HG02763 (cell line): ENCODE measurements around the gene LMO7.
A peak's percentile ranks its signal among the peaks of the same experiment; 100 is the strongest.
"Not testable (repeated sequence)": the region's sequence is repeated elsewhere in the genome, so short reads cannot be mapped to it uniquely, and the experiment has no call there.

Source experiments
- ATAC-seq: cut with Tn5 transposase; IDR thresholded peaks from one replicate; pipeline ENCODE4 v1.9.1; 2021; ENCODE audit warnings: mild to moderate bottlenecking, moderate library complexity; ENCODE audit not compliant: unreplicated experiment

Gene LMO7

DNA sequence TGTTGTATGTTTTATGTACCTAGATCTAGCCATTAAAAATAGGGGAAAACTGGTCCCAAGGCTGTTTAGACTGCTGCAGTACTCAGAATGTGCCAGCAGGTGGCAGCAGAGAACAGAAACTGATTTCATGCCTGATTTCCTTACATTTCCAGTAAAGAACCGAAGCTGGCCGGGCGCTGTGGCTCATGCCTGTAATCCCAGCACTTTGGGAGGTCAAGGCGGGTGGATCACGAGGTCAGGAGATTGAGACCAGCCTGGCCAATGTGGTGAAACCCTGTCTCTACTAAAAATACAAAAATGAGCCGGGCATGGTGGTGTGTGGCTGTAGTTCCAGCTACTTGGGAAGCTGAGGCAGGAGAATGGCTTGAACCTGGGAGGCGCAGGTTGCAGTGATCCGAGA is 59.8 kb downstream of the LMO7 start:
- ATAC-seq = peak; percentile 75

DNA sequence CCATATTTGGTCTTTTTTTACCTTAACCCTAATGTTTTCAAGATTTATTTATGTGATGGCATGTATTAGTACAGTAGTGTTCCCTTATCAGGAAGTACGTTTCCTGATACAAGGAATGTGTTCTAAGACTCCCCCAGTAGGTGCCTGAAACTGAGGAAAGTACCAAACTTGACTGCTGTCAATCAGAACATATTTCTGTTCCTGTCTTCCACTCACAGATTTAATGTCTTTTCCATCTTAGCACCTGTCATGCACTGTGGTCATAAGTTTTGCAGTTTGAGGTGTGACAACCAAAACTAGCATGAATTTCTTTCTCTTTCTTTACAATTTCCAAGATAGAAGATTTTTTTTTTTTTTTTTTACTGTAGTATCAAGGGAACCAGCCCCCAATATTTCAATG is 62.9 kb downstream of the LMO7 start:
- no peak for ATAC-seq

DNA sequence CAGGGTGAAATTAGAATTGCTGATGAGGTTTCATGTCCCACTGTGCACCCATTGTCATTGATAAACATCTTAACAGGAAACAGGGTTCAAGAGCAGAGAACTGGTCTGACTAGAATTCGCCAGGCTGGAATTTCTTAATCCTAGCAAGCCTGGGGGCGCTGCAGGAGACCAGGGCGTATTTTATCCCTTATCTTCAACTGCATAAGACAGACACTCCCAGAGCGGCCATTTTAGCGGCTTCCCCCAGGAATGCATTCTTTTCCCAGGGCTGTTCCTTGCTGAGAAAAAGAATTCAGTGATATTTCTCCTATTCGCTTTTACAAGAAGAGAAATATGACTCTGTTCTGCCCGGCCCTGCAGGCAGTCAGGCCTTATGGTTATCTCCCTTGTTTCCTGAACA is 63.6 kb downstream of the LMO7 start:
- not testable (repeated sequence) for ATAC-seq

DNA sequence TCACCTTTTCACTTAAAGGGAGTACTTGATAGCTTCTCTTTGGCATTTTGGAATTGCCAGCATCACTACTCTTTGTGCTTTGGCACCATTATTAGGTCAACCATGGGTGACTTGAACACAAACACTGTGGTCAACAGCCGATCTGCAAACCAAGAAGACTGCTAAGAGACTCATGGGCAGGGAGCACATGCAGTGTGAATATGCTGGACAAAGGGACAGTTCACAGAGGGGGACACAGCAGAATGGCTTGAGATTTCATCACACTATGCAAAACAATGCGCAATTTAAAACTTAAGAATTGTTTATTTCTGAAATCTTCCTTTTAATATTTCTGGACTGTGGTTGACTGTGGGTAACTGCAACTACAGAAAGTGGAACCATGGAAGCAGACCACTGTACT is 64.4 kb downstream of the LMO7 start:
- ATAC-seq = no peak

DNA sequence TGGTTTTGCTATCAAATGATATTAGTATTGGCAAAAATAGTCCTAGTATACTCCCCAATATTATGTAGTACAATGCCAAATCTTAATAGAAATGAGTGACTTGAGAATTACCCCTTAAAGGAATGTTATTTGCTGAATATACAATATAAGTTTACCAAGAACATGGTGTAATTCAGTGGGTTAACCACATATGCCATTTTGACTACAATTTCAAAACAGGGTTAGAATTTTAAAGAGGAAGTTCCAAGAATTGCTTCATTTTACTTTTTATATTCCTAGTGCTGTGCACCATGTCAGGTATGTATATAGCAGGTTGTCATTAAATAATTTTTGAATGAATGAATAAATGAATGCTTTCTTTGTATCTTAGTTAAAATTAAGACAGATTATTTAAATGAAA is 66.3 kb downstream of the LMO7 start:
- ATAC-seq = no peak

DNA sequence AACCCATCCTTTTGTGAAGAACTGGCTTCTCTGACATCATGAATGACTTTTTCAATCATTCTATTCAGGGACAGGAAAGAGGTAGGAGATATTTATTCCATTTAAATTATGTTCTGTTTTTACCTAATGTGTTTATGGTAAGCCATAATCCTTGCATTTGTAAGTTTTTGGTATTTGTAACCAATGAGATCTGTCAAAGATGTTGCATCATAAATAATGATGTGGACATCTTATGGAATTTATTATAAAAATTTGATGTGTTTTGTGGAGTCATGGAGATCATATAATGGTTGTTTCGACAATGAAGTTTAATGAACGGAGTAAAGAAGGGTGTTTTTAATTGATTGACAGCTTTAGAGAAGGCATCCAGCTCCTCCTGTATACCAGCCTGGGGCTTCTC is 67.6 kb downstream of the LMO7 start:
- ATAC-seq = no peak

DNA sequence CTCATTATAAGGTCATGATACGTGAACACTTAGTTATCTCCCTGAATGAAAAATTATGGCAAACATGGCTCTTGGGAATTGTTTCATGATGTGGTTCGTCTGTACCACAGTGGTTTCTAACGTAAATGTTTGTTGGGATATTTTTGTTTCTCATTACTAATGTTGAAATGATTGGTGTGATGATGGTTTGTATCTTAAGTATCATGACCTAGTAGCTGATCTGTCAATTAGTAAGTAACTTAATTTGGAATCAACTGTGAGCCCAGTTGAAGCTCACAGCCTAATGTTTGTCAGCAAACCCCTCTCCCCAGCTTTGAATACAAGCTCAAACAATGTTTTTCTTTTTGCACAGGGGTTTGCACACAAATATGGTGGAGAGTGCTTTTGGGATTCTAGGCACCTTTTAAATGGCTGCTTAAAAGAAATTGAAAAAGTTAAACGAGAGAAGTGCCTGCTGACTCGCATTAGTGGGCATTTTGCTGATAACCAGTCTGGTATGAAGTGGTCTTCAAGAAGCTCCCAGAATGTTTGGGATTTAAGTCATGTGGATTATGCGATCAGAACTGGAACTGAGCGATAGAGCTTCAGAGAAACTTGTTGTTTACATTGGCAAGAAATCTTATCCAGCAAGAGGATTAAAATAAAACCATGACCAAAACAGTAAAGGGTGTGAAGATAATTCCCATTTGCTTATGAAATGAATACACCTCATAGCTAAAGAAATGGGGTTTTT is 68.2 kb downstream of the LMO7 start:
- ATAC-seq = no peak

DNA sequence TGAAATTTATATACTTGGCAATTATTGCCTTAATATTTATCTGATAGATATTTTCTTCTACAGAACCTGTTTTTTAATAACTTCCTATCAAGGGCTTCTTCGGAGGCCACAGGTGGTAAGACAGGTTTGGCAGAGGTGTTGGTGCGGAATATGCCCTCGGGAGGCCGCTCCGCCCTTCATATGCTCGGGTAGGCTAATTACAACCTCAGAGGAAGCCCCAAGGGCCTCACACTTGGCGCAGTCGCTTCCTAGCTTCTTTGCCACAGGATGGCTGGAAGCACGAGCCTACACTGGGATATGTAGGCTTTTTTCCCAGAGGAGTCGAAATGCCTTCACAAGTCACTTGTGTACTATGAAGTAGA is 68.8 kb downstream of the LMO7 start:
- no peak for ATAC-seq

DNA sequence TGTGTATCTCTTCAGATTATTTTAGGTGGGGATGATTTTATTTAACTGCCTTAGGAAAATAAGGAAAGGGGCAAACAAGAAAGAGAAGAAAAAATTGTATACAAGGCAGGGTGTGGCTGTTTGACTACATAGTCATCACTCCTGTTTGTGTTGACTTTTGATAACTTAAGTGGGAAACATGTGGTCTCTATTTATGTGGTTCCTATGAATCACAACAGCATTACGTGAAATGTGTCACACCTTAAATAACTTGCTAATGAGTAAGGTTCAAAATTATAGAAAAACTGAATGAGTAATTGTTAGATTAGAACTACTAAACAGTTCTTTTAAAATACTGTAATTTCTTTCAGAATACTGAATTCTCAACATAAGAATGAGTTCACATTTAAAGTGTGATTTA is 69.3 kb downstream of the LMO7 start:
- ATAC-seq = no peak

DNA sequence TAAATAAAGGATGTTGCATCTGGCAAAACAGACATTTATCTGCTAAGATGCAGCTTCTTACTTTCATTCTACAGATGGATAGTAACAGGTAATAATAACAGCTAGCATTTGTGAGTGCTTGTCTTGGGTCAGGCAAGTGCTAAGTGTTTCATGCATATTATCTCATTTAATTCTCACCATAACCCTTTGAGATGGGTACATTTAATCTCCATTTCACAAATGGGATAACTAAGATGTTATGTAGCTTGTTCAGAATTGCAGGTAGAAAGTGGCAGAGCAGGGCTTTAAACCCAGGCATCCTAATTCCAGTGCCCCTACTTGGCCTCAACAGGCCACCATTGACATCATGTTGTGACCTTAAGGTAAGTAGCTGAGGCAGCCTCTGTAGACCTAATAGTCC is 69.8 kb downstream of the LMO7 start:
- ATAC-seq = no peak

DNA sequence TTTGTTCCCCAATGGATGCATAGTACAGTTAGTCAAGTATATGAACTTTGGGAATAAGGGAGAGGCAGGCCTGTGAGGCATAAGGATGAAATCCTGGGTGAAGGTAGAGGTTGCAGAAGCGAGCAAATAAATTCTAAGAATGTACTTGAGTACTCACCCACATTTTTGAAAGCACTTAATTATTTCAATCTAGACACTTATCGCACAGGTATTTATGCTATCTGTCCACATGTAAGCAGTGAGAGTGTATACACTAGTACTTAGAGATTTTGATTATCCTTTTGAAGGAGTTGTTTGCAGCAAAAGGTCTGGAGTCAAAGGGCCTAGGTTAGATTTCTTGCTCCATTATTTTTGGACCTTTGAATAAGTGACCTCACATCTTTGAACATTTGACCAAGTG is 77.7 kb downstream of the LMO7 start:
- ATAC-seq = no peak

DNA sequence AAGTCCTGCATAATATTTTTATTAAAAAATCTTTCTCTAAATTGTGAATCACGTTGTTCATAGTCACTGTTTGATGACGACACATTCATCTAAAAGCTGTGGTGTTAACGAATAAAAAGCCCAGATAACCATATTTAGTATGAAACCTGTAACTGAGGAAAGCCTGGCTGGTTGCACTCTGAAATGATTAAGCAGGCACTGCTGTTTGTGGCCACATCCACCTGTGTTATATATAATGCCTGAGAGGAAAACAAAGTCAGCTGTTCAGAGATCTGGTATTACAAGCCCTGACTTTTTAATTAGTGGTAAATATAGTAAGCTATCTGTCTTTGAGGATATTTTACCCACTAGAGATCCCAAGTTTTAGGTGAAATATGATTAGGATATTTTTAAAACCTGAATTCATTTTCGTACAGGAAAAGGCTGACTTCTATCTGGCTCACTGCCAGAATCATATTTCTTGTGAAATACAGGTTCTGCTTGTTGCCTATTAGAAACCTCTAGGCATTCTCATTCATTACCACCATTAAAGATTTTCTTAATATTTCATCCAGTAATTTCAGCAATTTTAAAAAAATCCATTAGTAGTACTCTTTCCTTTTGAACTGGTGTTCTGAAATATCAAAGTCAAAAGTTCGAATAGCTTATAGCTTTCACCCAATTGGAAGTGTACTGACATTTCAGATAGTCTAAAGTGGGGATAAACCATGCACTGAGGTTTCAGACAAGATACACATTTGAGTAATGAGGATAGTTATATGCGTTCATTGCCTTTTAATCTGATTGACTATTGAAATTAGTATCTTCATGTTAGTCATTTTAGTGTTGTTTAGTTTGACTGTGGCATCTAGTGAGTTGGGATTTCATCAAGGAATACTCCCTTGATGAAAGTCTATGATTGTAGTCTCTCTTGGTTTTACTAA is 79.7 kb downstream of the LMO7 start:
- peak; percentile 91 for ATAC-seq

DNA sequence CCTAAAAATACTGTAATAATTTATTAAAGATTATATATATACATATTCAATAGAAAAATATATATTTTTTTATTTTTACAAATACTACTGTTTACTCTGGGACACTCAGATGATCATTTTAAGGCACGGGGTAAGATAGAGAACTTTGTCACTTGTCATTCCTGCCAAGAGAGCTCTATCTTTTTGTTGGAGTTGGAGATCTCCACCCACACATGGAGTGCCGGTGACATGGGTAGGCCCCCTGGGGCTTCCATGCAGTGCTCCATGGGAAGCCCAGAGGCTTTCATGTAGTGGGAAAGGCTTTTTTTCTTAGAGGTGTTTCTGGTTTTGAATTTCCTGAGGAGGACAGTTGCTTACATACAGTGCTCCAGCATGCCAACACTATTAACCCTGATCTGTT is 81.4 kb downstream of the LMO7 start:
- ATAC-seq = no peak

DNA sequence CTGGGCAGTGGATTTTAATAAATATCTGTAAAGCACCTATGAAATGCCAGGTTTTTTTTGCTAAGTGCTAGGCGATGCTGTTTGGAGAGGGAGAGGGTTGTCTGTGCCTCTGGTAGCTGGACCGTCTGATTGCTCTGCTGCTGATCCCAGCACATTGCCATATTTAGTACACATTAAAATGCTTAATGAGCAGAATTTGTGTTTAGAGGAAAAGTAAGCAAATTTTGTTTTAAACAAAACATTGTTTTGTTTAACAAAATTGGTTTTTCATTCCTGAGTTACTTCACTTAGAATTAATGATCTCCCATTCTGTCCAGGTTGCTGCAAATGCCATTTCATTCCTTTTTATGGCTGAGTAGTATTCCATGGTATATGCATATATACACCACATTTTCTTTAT is 85.2 kb downstream of the LMO7 start:
- ATAC-seq = no peak

DNA sequence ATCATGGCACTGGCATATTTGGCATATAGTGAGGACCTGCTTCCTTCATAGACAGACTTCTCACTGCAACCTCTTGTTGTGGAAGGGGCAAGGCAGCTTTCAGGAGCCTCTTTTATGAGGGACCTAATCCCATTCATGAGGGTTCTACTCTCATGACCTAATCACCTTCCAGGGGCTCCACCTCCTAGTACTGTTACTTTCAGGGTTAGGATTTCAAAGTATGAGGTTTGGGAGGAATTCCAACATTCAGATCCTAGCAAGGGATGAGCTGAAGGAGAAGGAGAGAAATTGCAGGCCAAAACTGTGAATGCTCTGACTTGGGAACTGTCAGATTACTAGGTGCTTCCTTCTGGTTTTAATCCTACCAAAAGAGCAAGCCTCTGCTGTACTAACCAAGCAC is 87.8 kb downstream of the LMO7 start:
- ATAC-seq = no peak

DNA sequence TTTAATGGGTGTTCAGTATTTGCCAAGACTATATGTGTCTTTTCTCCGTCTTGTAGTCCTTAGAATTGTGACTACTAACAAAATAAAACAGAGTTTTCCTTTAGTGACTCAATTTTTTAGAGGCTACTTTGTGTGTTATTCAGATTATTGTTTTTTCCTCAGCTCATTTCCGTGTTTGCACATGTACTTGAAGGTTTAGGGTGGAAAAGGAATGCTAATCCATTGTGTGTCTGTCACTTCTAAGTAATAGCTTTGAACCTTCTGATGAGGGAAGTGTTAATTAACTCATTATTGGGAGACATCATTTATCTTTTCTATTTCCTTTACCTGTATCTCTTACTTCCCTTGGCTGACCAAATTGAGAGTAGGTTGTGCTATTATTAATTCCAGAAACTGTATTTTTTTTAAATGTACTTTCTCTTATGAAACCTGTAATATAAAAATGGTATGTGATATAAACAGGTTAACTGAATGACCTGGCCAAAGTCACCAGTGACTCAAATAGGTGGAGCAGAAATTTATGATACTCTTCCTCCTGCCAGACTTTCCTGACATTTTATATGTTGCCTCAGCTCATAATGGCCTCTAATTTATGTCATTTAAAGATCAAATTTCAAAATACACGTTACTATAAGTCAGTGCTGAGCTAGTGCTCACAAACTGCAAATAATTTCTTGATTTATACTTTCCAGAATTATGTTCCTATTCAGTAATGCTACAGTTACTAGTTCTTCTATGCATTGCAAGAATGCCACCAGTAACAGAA is 88.8 kb downstream of the LMO7 start:
- ATAC-seq = no peak

DNA sequence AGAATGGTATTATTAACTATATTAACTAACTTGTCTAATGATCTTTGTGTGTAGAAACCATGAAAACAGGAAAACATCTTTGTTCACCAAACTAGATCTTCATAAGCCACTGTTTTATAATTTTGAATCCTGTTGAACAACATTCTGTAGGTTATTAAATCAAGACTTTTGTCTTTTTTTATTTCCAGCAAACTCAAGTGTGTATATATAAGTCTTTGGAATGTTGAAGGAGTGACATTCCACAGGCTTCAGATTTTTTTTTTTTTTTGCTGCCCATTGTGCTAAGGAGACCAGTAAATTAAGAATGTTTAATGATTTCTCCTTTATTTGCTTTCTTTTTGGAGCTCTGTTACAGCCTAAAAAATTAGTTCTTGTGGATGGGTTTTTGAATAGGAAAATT is 89.6 kb downstream of the LMO7 start:
- no peak for ATAC-seq

DNA sequence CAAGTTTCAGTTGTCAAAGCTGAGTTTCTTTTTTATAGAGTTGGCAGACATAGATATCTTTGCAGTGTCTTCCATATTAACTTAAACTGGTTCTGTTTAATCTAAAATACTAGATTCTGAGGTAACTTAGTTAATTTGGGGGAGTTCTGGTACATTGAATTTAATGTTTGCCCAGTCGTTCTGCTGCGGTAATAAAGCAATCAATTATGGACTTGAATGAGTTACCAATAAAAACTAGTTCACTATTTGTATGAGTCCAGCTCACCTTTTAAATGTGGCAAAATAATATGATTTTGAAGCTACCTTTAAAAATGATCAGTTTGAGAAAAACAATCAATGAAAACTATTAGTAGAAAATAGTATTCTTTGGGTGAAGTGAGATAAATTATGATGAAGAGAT is 90.2 kb downstream of the LMO7 start:
- ATAC-seq = no peak

DNA sequence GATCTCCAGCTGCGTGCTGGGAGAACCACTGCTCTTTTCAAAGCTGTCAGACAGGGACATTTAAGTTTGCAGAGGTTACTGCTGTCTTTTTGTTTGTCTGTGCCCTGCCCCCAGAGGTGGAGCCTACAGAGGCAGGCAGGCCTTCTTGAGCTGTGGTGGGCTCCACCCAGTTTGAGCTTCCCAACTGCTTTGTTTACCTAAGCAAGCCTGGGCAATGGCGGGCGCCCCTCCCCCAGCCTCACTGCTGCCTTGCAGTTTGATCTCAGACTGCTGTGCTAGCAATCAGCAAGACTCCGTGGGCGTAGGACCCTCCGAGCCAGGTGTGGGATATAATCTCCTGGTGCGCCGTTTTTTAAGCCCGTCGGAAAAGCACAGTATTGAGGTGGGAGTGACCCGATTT is 97.0 kb downstream of the LMO7 start:
- not testable (repeated sequence) for ATAC-seq

DNA sequence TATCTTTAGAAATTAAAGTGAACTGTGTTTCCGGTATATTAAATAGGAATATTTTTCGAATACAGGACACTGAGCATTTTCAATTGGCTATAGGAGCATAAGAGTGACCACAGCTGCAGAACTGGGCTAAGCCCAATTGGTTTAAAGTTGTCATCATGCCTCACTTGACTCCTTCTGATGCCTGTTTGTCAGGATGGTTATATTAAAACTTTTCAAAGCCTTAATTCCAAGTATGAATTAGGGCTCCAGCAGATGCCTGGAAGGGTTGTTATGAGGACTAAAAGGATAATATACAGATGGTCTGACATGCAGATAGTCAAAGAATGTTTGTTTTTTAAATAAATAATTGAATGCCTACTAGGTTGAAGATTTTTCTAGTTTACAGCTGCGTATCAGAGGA is 100.0 kb downstream of the LMO7 start:
- no peak for ATAC-seq

DNA sequence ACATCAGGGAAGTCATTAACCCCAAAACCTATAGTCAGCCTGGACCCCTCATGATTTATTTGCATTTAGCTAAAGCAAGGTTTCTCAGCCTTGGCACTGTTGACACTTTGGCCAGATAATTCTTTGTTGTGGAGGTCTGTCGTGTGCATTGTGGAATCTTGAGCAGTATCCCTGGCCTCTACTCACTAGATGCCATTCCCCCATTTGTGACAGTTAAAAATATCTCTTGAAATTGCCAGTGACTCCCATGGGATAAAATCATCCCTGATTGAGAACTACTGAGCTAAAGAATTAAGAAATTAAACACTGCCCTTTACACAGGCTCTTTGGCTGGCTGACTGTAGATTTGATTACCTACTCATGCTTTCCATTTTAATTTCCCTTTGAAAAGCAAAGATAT is 102.7 kb downstream of the LMO7 start:
- no peak for ATAC-seq
